GM18526 (cell line): ENCODE data around the gene HTR4.

Source experiments
- POLR2A ChIP-seq: IDR thresholded peaks from 3 replicates; pipeline ENCODE4 v1.6.1; 2011; ENCODE audit not compliant: insufficient read length; ENCODE audit errors: extremely low read depth

Gene HTR4

GRCh38 chr5:148484651-148485050 is 169.7 kb downstream of the HTR4 start:
- no peak for TF ChIP-seq POLR2A

- no peak for TF ChIP-seq POLR2A
Measured at GRCh38 chr5:148483750-148484149, 170.6 kb downstream of the HTR4 start.

- no peak for TF ChIP-seq POLR2A
Measured at GRCh38 chr5:148482697-148483462, 171.4 kb downstream of the HTR4 start.

- TF ChIP-seq POLR2A: no peak
Measured at GRCh38 chr5:148482196-148482595, 172.1 kb downstream of the HTR4 start.

GRCh38 chr5:148477429-148477828 is 176.9 kb downstream of the HTR4 start:
- TF ChIP-seq POLR2A: no peak

- no peak for TF ChIP-seq POLR2A
Measured at GRCh38 chr5:148476302-148476701, 178.0 kb downstream of the HTR4 start.

GRCh38 chr5:148474025-148474511 is 180.3 kb downstream of the HTR4 start:
- TF ChIP-seq POLR2A: no peak

GRCh38 chr5:148471379-148471778 is 182.9 kb downstream of the HTR4 start:
- no peak for TF ChIP-seq POLR2A

- no peak for TF ChIP-seq POLR2A
Measured at GRCh38 chr5:148469501-148469935, 184.8 kb downstream of the HTR4 start.

GRCh38 chr5:148467958-148468357 is 186.4 kb downstream of the HTR4 start:
- TF ChIP-seq POLR2A: no peak

GRCh38 chr5:148466236-148466580 is 188.1 kb downstream of the HTR4 start:
- no peak for TF ChIP-seq POLR2A

GRCh38 chr5:148465381-148466235 is 188.7 kb downstream of the HTR4 start:
- no peak for TF ChIP-seq POLR2A

GRCh38 chr5:148459669-148460068 is 194.7 kb downstream of the HTR4 start:
- TF ChIP-seq POLR2A: no peak

GRCh38 chr5:148458036-148458888 is 196.1 kb downstream of the HTR4 start:
- TF ChIP-seq POLR2A: no peak

- no peak for TF ChIP-seq POLR2A
Measured at GRCh38 chr5:148457183-148457620, 197.1 kb downstream of the HTR4 start.
